ENCODE measurements around the gene PTCSC3. TPM values are rescaled to one million over a fixed set of nuclear protein-coding genes. Genes with fewer than 3 reads are reported as not detected.

PTCSC3 gene
- total and polyA plus RNA-seq, 9 of the 15 experiments (the other 6 are each of a cell fraction or from before 2014, with no cell fraction given): not detected

DNA sequence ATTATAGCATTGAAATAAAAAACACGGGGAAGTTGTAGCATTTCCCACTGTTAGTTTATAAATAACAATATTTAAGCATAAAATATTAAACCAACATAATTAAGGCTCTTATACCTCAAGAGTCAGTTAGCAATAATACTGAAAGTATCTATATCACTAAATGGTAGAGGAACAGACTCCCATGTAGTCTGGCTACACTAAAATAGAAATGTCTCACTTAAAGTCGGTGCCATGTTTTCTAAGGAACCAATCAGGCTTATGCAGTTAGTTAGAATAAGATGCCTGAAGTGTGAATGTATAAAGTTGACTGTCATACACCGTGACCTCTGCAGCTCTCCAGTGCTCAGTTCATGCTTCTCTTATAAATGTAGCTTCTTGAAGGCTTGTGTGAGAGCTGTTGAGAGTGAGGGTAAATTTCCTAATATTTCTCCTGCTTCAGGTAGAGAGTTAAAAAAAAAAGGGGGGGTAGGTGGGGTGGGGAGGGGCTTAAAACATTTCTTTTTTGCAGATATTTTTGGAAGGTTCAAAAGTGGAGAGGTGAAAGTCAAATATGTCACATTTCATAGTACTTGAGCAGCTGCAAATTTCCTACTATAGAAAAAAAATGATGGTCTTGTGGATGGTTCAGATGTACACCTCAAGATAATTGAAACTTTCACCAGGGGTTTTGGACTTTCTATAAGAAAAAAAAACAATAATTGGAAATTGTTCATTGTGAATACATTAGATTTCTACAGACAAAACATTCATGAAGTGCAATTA lies 64.5 kb downstream of the PTCSC3 start:
- ATAC-seq (no peak), DNase-seq (ENCODE audit: extremely low read depth in 1 of 4, low spot score in 3 of 4) (no peak), FAIRE-seq (no peak)
- no peak overlapping the region for H2AFZ ChIP-seq (ENCODE audit: low read depth, low read length)
- H3K9me1 ChIP-seq (ENCODE audit: control insufficient read depth, insufficient read depth, low read length): no peaks in the 10 kb centered on the region
- ChIA-PET CTCF (ENCODE audit: low intra/inter-chr PET ratio) (no interaction called here), POLR2A (no interaction called here)
- no peak for TF ChIP-seq HES1 (IDR thresholded peaks at IDR 0.05; ENCODE audit: low read depth)
- no peak for TF ChIP-seq CBX5 (IDR thresholded peaks at IDR 0.05; ENCODE audit: borderline replicate concordance, low read depth)
- TF ChIP-seq ZNF184 (CRISPR knock-in tag; IDR thresholded peaks at IDR 0.05): no peak
- no peak for TF ChIP-seq TEAD4 (IDR thresholded peaks at IDR 0.05; ENCODE audit: low read length)
- no peak for TF ChIP-seq TEAD4 (CRISPR knock-in tag; IDR thresholded peaks at IDR 0.05; ENCODE audit: borderline replicate concordance)
- TF ChIP-seq EZH2 (IDR thresholded peaks at IDR 0.05; ENCODE audit: borderline replicate concordance, low read depth, low read length): no peak
- no peak for TF ChIP-seq HOMEZ (CRISPR knock-in tag; IDR thresholded peaks at IDR 0.05)
- TF ChIP-seq TEAD1 (CRISPR knock-in tag; IDR thresholded peaks at IDR 0.05): no peak
- no peak for TF ChIP-seq RHOXF2B (CRISPR knock-in tag; conservative IDR thresholded peaks at IDR 0.05)
- TF ChIP-seq, protein P1, sequence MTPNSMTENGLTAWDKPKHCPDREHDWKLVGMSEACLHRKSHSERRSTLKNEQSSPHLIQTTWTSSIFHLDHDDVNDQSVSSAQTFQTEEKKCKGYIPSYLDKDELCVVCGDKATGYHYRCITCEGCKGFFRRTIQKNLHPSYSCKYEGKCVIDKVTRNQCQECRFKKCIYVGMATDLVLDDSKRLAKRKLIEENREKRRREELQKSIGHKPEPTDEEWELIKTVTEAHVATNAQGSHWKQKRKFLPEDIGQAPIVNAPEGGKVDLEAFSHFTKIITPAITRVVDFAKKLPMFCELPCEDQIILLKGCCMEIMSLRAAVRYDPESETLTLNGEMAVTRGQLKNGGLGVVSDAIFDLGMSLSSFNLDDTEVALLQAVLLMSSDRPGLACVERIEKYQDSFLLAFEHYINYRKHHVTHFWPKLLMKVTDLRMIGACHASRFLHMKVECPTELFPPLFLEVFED (CRISPR knock-in tag; conservative IDR thresholded peaks at IDR 0.05): no peak
- TF ChIP-seq BRF1 (IDR thresholded peaks at IDR 0.05; ENCODE audit: borderline replicate concordance, extremely low read depth, insufficient read length): no peak
- TF ChIP-seq NR4A1 (CRISPR knock-in tag; IDR thresholded peaks at IDR 0.05): no peak
- no peak for TF ChIP-seq NR4A1 (tag; IDR thresholded peaks at IDR 0.05)
- no peak for TF ChIP-seq ZNF121 (CRISPR knock-in tag; conservative IDR thresholded peaks at IDR 0.05)
- TF ChIP-seq ZFP30 (CRISPR knock-in tag; IDR thresholded peaks at IDR 0.05; ENCODE audit: borderline replicate concordance): no peak
- no peak overlapping the region for H3K9ac ChIP-seq (ENCODE audit: insufficient read depth in 1 of 2, low read depth in 2 of 2, low read length in 2 of 2)
- no peaks in the 10 kb centered on the region for H3K79me2 ChIP-seq (ENCODE audit: control insufficient read depth, insufficient read depth, low read length)
- no peaks in the 10 kb centered on the region for H3K9me3 ChIP-seq (replicated peaks; ENCODE audit: control insufficient read depth, insufficient read depth, low read depth, low read length)
- H4K20me1 ChIP-seq (replicated peaks; ENCODE audit: control insufficient read depth, insufficient read depth, low read length): no peaks in the 10 kb centered on the region
- peaks cover 0 to 3% of the 10 kb centered on the region in 2 experiments; a peak in 1 of 5 replicates for H3K27me3 ChIP-seq (ENCODE audit: control insufficient read depth in 2 of 2, insufficient read depth in 2 of 2, low read length in 2 of 2)
- no peaks in the 10 kb centered on the region for H3K4me1 ChIP-seq (replicated peaks in 1 of 2; ENCODE audit: control insufficient read depth in 2 of 2, insufficient read depth in 2 of 2, low read length in 2 of 2)
- no peaks in the 10 kb centered on the region for H3K36me3 ChIP-seq (ENCODE audit: control insufficient read depth, insufficient read depth, low read length)
- in situ Hi-C loops (cut with MboI) (no loop called here), intact Hi-C loops (cut with micrococcal nuclease) (no loop called here)
- 0% methylated on average over 3 of the region's 3 CpGs for WGBS (ENCODE audit: insufficient coverage, low coverage, missing lambda C conversion rate)
- no peak overlapping the region for H3K27ac ChIP-seq (ENCODE audit: extremely low read depth, low read depth, low read length)
- no peak overlapping the region for H3K4me2 ChIP-seq (ENCODE audit: insufficient read depth, low read length)
- BruUV-seq (replicated peaks): no TSS peak
- H3K4me3 ChIP-seq: no peak overlapping the region

All from K562 (cell line).